GM23338 (cell line): ENCODE measurements around the gene DPP3. TPM values are rescaled to one million over a fixed set of nuclear protein-coding genes. Genes with fewer than 3 reads are reported as not detected.

Source experiments
- ATAC-seq: fragments of 200-7000 bp; cut with Tn5 transposase; 3 replicates; pipeline ENCODE4 v1.9.1; 2020
- DNase-seq: peaks from one replicate; pipeline ENCODE4 v3.0.0-alpha.2; 2015; ENCODE audit warnings: low spot score
- H2AFZ ChIP-seq: fragments of 200-600 bp; sonication (generic); 2 replicates; pipeline ENCODE4 v1.8.0; 2016; ENCODE audit warnings: antibody characterized with exemption, mild to moderate bottlenecking, moderate library complexity
- H3F3A ChIP-seq: fragments of 200-600 bp; sonication (generic); replicated peaks from 2 replicates; pipeline ENCODE4 v1.8.0; 2017; ENCODE audit warnings: antibody characterized with exemption, mixed run types, low read depth
- H3K27ac ChIP-seq: fragments of 200-600 bp; sonication (generic); 2 replicates; pipeline ENCODE4 v1.6.1; 2016; ENCODE audit warnings: low read depth
- H3K27me3 ChIP-seq: fragments of 200-600 bp; sonication (generic); 2 replicates; pipeline ENCODE4 v1.8.0; 2016; ENCODE audit warnings: mild to moderate bottlenecking, mixed run types, moderate library complexity; ENCODE audit not compliant: insufficient read depth
- H3K36me3 ChIP-seq: fragments of 200-600 bp; sonication (generic); 2 replicates; pipeline ENCODE4 v1.8.0; 2016; ENCODE audit warnings: mild to moderate bottlenecking; ENCODE audit not compliant: insufficient read depth
- H3K4me1 ChIP-seq: fragments of 200-600 bp; sonication (generic); 2 replicates; pipeline ENCODE4 v1.8.0; 2016; ENCODE audit warnings: mild to moderate bottlenecking, moderate library complexity; ENCODE audit not compliant: insufficient read depth
- H3K4me2 ChIP-seq: fragments of 200-600 bp; sonication (generic); 2 replicates; pipeline ENCODE4 v1.7.1; 2017; ENCODE audit warnings: mixed run types
- H3K4me3 ChIP-seq: fragments of 200-600 bp; sonication (generic); 2 replicates; pipeline ENCODE4 v1.6.1; 2016; ENCODE audit warnings: mixed run types
- H3K79me2 ChIP-seq: fragments of 200-600 bp; sonication (generic); replicated peaks from 2 replicates; pipeline ENCODE4 v1.8.0; 2017; ENCODE audit warnings: mild to moderate bottlenecking; ENCODE audit not compliant: insufficient read depth
- H3K9me2 ChIP-seq: fragments of 200-600 bp; sonication (generic); 2 replicates; pipeline ENCODE4 v1.8.0; 2017; ENCODE audit not compliant: insufficient read depth
- H4K20me1 ChIP-seq: fragments of 200-600 bp; sonication (generic); replicated peaks from 2 replicates; pipeline ENCODE4 v1.8.0; 2017; ENCODE audit warnings: mild to moderate bottlenecking; ENCODE audit not compliant: insufficient read depth
- H3K27ac Mint-ChIP-seq: 2 replicates; pipeline ENCODE4 v1.8.0; 2020; ENCODE audit warnings: inconsistent platforms, mild to moderate bottlenecking, moderate library complexity, mixed read lengths
- H3K27me3 Mint-ChIP-seq: 3 replicates; pipeline ENCODE4 v1.8.0; 2022; ENCODE audit warnings: low read depth, mild to moderate bottlenecking, moderate library complexity, mixed read lengths, inconsistent platforms; ENCODE audit not compliant: insufficient read depth, poor library complexity
- H3K36me3 Mint-ChIP-seq: 3 replicates; pipeline ENCODE4 v1.8.0; 2021; ENCODE audit warnings: low read depth, mild to moderate bottlenecking, inconsistent platforms, moderate library complexity, mixed read lengths
- H3K4me1 Mint-ChIP-seq: 3 replicates; pipeline ENCODE4 v1.8.0; 2020; ENCODE audit warnings: mild to moderate bottlenecking, inconsistent platforms, mixed read lengths
- H3K4me3 Mint-ChIP-seq: 3 replicates; pipeline ENCODE4 v1.8.0; 2021; ENCODE audit warnings: moderate library complexity, mild to moderate bottlenecking, inconsistent platforms, mixed read lengths
- H3K9me3 Mint-ChIP-seq: 3 replicates; pipeline ENCODE4 v1.8.0; 2020; ENCODE audit warnings: moderate library complexity, mild to moderate bottlenecking, inconsistent platforms, mixed read lengths
- CREB1 ChIP-seq: fragments of 250-450 bp; sonication (Bioruptor Pico); IDR thresholded peaks from 2 replicates; pipeline ENCODE4 v1.5.0; 2020; ENCODE audit warnings: low read depth, mild to moderate bottlenecking, moderate library complexity
- EZH2 ChIP-seq: fragments of 200-600 bp; sonication (generic); IDR thresholded peaks from one replicate; pipeline ENCODE4 v1.8.0; 2017; ENCODE audit warnings: antibody characterized with exemption, mild to moderate bottlenecking, low read depth; ENCODE audit not compliant: unreplicated experiment
- EZH2phosphoT487 ChIP-seq: fragments of 200-600 bp; sonication (generic); IDR thresholded peaks from one replicate; pipeline ENCODE4 v1.8.1; 2018; ENCODE audit warnings: antibody characterized with exemption; ENCODE audit not compliant: unreplicated experiment
- NANOG ChIP-seq: IDR thresholded peaks from 2 replicates; pipeline ENCODE4 v1.6.1; 2016; ENCODE audit warnings: antibody characterized with exemption, borderline replicate concordance
- STAT1 ChIP-seq: IDR thresholded peaks from one replicate; pipeline ENCODE4 v1.6.1; 2016; ENCODE audit warnings: antibody characterized with exemption; ENCODE audit not compliant: unreplicated experiment
- polyA plus RNA-seq: library from polyadenylated mRNA; unstranded; fragments of >200 nt; fragmentation: Nextera tagmentation; extraction: Ambion mirVana; gene quantifications from 2 replicates; pipeline ENCODE4 v1.2.1, GENCODE V29; 2016
- total RNA-seq: library from RNA; depleted of rRNA; stranded (reverse); fragments of >200 nt; shearing (Covaris generic); gene quantifications from 2 replicates; pipeline ENCODE4 v1.2.3, GENCODE V29; 2014
- TF ChIP-seq, protein P1 (sequence below), 2 experiments: fragments of 200-600 bp in 1 of 2; sonication (generic) in 1 of 2; conservative IDR thresholded peaks; 2 replicates each; pipeline versions ENCODE4 v1.5.1 to v1.6.1; 2016 to 2017; ENCODE audit warnings: antibody characterized with exemption in 2 of 2, low read depth in 2 of 2, mild to moderate bottlenecking in 2 of 2, moderate library complexity in 1 of 2
- TF ChIP-seq, protein P2 (sequence below): IDR thresholded peaks from one replicate; pipeline ENCODE4 v1.6.1; 2018; ENCODE audit warnings: antibody characterized with exemption; ENCODE audit not compliant: unreplicated experiment

DPP3 gene
- total and polyA plus RNA-seq, 2 experiments from 2014 or later = 22.7 to 85.9 TPM

GRCh38 chr11:66457826-66458225, 22.4 kb upstream of the DPP3 start:
- H3K27me3 Mint-ChIP-seq = peaks cover 8% of the 10 kb centered on the region

GRCh38 chr11:66459138-66459778, 21.0 kb upstream of the DPP3 start:
- H3K27me3 ChIP-seq = no peaks in the 10 kb centered on the region
- Mint-ChIP-seq H3K36me3 (peaks cover 25% of the 10 kb centered on the region), H3K4me1 (peaks cover 5% of the 10 kb centered on the region), H3K9me3 (peaks cover 34% of the 10 kb centered on the region), H3K4me3 (no peak overlapping the region), H3K27me3 (peaks cover 12% of the 10 kb centered on the region), H3K27ac (no peak overlapping the region)
- no peaks in the 10 kb centered on the region for H4K20me1 ChIP-seq
- H3K9me2 ChIP-seq = no peaks in the 10 kb centered on the region
- H3K4me1 ChIP-seq = no peaks in the 10 kb centered on the region
- no peaks in the 10 kb centered on the region for H3F3A ChIP-seq
- H3K4me2 ChIP-seq = no peak overlapping the region
- H3K36me3 ChIP-seq = no peaks in the 10 kb centered on the region
- no peak overlapping the region for H3K4me3 ChIP-seq
- ATAC-seq = no peak
- no peak overlapping the region for H3K27ac ChIP-seq
- DNase-seq = no peak
- H3K79me2 ChIP-seq = no peaks in the 10 kb centered on the region
- no peak overlapping the region for H2AFZ ChIP-seq
- TF ChIP-seq STAT1 (no peak), EZH2phosphoT487 (no peak), CREB1 (CRISPR knock-in tag) (no peak), NANOG (no peak)

More at GRCh38 chr11:66457826-66458225, 22.4 kb upstream of the DPP3 start:
- Mint-ChIP-seq H3K9me3 (peaks cover 25% of the 10 kb centered on the region), H3K4me3 (no peak overlapping the region), H3K27ac (no peak overlapping the region), H3K36me3 (peaks cover 16% of the 10 kb centered on the region), H3K4me1 (peaks cover 7% of the 10 kb centered on the region)
- TF ChIP-seq STAT1 (no peak), NANOG (no peak), EZH2phosphoT487 (no peak), EZH2 (no peak)
- TF ChIP-seq, protein P1, sequence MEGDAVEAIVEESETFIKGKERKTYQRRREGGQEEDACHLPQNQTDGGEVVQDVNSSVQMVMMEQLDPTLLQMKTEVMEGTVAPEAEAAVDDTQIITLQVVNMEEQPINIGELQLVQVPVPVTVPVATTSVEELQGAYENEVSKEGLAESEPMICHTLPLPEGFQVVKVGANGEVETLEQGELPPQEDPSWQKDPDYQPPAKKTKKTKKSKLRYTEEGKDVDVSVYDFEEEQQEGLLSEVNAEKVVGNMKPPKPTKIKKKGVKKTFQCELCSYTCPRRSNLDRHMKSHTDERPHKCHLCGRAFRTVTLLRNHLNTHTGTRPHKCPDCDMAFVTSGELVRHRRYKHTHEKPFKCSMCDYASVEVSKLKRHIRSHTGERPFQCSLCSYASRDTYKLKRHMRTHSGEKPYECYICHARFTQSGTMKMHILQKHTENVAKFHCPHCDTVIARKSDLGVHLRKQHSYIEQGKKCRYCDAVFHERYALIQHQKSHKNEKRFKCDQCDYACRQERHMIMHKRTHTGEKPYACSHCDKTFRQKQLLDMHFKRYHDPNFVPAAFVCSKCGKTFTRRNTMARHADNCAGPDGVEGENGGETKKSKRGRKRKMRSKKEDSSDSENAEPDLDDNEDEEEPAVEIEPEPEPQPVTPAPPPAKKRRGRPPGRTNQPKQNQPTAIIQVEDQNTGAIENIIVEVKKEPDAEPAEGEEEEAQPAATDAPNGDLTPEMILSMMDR (conservative IDR thresholded peaks at IDR 0.05; ENCODE audit: low read depth in 2 of 2) = no peak
- TF ChIP-seq, protein P2, sequence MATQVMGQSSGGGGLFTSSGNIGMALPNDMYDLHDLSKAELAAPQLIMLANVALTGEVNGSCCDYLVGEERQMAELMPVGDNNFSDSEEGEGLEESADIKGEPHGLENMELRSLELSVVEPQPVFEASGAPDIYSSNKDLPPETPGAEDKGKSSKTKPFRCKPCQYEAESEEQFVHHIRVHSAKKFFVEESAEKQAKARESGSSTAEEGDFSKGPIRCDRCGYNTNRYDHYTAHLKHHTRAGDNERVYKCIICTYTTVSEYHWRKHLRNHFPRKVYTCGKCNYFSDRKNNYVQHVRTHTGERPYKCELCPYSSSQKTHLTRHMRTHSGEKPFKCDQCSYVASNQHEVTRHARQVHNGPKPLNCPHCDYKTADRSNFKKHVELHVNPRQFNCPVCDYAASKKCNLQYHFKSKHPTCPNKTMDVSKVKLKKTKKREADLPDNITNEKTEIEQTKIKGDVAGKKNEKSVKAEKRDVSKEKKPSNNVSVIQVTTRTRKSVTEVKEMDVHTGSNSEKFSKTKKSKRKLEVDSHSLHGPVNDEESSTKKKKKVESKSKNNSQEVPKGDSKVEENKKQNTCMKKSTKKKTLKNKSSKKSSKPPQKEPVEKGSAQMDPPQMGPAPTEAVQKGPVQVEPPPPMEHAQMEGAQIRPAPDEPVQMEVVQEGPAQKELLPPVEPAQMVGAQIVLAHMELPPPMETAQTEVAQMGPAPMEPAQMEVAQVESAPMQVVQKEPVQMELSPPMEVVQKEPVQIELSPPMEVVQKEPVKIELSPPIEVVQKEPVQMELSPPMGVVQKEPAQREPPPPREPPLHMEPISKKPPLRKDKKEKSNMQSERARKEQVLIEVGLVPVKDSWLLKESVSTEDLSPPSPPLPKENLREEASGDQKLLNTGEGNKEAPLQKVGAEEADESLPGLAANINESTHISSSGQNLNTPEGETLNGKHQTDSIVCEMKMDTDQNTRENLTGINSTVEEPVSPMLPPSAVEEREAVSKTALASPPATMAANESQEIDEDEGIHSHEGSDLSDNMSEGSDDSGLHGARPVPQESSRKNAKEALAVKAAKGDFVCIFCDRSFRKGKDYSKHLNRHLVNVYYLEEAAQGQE = no peak
- H3K9me2 ChIP-seq = no peaks in the 10 kb centered on the region
- H2AFZ ChIP-seq = no peak overlapping the region
- no peaks in the 10 kb centered on the region for H3K36me3 ChIP-seq
- no peaks in the 10 kb centered on the region for H4K20me1 ChIP-seq
- no peak overlapping the region for H3K4me2 ChIP-seq
- H3K4me3 ChIP-seq = no peak overlapping the region
- no peaks in the 10 kb centered on the region for H3K79me2 ChIP-seq
- no peak for ATAC-seq
- no peaks in the 10 kb centered on the region for H3K27me3 ChIP-seq
- no peak overlapping the region for H3K27ac ChIP-seq
- no peaks in the 10 kb centered on the region for H3F3A ChIP-seq
- H3K4me1 ChIP-seq = no peaks in the 10 kb centered on the region
- DNase-seq = no peak
